Kidney (tissue), 14 donors: ENCODE measurements around the gene NECTIN4. TPM values are rescaled to one million over a fixed set of nuclear protein-coding genes. Genes with fewer than 3 reads are reported as not detected.
A peak's percentile ranks its signal among the peaks of the same experiment; 100 is the strongest.
"Not testable (repeated sequence)": the region's sequence is repeated elsewhere in the genome, so short reads cannot be mapped to it uniquely, and the experiment has no call there.

Experiments used
- DNase-seq, 5 donors: peaks; one replicate each; pipeline ENCODE4 v3.0.0-alpha.2; 2013 to 2020
- FAIRE-seq: peaks from 2 replicates; lab custom pipeline; 2012; peaks lifted over from hg19 to GRCh38; lab: Jason Lieb, UNC
- H3K27ac ChIP-seq, 2 donors: one replicate each; pipeline ENCODE4 v1.7.0; 2013; ENCODE audit warnings: low read depth in 2 of 2, low read length in 2 of 2, inconsistent platforms in 1 of 2
- H3K27me3 ChIP-seq: one replicate; pipeline ENCODE4 v1.7.1; 2013; ENCODE audit warnings: low read length, inconsistent platforms; ENCODE audit not compliant: control insufficient read depth, insufficient read depth
- H3K36me3 ChIP-seq, 3 donors: one replicate each; pipeline versions ENCODE4 v1.7.0 to v1.7.1; 2013; ENCODE audit warnings: low read length in 3 of 3, control low read depth in 1 of 3, inconsistent platforms in 1 of 3; ENCODE audit not compliant: insufficient read depth in 3 of 3, control insufficient read depth in 2 of 3
- H3K4me1 ChIP-seq, 3 donors: one replicate each; pipeline versions ENCODE4 v1.7.0 to v1.7.1; 2013; ENCODE audit warnings: low read length in 3 of 3, inconsistent platforms in 1 of 3, low read depth in 1 of 3; ENCODE audit not compliant: control insufficient read depth in 2 of 3, insufficient read depth in 2 of 3
- H3K4me3 ChIP-seq, 3 donors: one replicate each; pipeline versions ENCODE4 v1.7.0 to v1.8.1; 2013; ENCODE audit warnings: low read length in 3 of 3, control low read depth in 1 of 3, inconsistent platforms in 1 of 3
- H3K9ac ChIP-seq, 3 donors: one replicate each; pipeline versions ENCODE4 v1.7.0 to v1.7.1; 2013; ENCODE audit warnings: low read length in 3 of 3, control low read depth in 1 of 3, inconsistent platforms in 1 of 3
- H3K9me3 ChIP-seq, 3 donors: one replicate each; pipeline versions ENCODE4 v1.7.0 to v1.7.1; 2013; ENCODE audit warnings: low read length in 3 of 3, control low read depth in 1 of 3, inconsistent platforms in 1 of 3; ENCODE audit not compliant: control insufficient read depth in 2 of 3, insufficient read depth in 1 of 3
- intact Hi-C: fragments of 100-400 bp; cut with DNase I; formaldehyde crosslinking; loops from one replicate; pipeline ENCODE4 v1.11.1; 2022
- polyA plus RNA-seq: library from polyadenylated mRNA; stranded (reverse); fragments of 350-450 nt; fragmentation: Illumina TruSeq; extraction: RNeasy Lipid Tissue Mini Kit (QIAGEN cat#74804); gene quantifications from one replicate; pipeline ENCODE4 v1.2.3, GENCODE V29; 2014; ENCODE audit warnings: low read depth, low replicate concordance; ENCODE audit not compliant: insufficient read depth
- total RNA-seq: library from RNA; stranded (reverse); fragmentation: NEBNext Ultra II Directional; extraction: Animal tissue kit (Norgen Biotek cat#: 25700); gene quantifications from one replicate; pipeline ENCODE4 v1.2.1, GENCODE V29; 2021
- TF ChIP-seq, protein P1 (sequence below): IDR thresholded peaks from 3 replicates; pipeline ENCODE4 v1.5.1; 2012; ENCODE audit warnings: mild to moderate bottlenecking, moderate library complexity, borderline replicate concordance; ENCODE audit not compliant: insufficient read depth; ENCODE audit errors: extremely low read depth
- donor health status: control.
- donor health status: control.
- donor health status: control.
- donor health status: control.
- donor health status: control.
- donor health status: DM: yes; HTN: yes; CAD: no.
- donor health status: Normal renal cell carcinoma (clear cell type).

The NECTIN4 gene
- total and polyA plus RNA-seq, 2 donors from 2014 or later = 2.7 to 12.8 TPM

DNA sequence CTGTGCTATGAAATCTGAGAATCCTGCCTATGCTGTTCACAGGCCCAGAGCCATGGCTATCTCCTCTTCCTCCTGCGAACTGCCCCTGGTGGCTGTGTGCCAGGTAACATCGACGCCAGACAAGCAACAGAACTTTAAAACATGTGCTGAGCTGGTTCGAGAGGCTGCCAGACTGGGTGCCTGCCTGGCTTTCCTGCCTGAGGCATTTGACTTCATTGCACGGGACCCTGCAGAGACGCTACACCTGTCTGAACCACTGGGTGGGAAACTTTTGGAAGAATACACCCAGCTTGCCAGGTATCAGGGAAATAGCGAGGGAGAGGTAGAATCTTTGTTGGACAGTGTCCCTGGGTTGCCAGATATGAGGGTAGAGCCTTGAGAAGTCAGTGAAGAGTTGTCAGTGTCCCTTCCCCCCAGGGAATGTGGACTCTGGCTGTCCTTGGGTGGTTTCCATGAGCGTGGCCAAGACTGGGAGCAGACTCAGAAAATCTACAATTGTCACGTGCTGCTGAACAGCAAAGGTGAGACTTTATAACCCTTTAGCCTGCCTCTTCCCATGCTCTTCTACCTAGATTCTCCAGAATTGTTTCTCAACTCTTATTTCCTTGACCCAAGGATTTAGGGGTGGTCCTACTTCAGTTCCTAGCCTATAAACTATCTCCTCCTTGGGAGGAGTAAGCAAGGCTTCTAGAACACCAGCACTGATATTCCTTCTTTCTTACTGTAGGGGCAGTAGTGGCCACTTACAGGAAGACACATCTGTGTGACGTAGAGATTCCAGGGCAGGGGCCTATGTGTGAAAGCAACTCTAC, 29.9 kb upstream of the NECTIN4 start:
- TF ChIP-seq, protein P1, sequence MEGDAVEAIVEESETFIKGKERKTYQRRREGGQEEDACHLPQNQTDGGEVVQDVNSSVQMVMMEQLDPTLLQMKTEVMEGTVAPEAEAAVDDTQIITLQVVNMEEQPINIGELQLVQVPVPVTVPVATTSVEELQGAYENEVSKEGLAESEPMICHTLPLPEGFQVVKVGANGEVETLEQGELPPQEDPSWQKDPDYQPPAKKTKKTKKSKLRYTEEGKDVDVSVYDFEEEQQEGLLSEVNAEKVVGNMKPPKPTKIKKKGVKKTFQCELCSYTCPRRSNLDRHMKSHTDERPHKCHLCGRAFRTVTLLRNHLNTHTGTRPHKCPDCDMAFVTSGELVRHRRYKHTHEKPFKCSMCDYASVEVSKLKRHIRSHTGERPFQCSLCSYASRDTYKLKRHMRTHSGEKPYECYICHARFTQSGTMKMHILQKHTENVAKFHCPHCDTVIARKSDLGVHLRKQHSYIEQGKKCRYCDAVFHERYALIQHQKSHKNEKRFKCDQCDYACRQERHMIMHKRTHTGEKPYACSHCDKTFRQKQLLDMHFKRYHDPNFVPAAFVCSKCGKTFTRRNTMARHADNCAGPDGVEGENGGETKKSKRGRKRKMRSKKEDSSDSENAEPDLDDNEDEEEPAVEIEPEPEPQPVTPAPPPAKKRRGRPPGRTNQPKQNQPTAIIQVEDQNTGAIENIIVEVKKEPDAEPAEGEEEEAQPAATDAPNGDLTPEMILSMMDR = peak; percentile 32
- peak overlapping the region; percentile 90 to 100 (median 99) for H3K4me3 ChIP-seq
- H3K9me3 ChIP-seq = no peaks in the 10 kb centered on the region
- H3K27me3 ChIP-seq = no peaks in the 10 kb centered on the region
- DNase-seq (peak in 4 of 5 donors; percentile 31 to 80 (median 60)), FAIRE-seq (no peak)
- H3K9ac ChIP-seq = peak overlapping the region; percentile 63 to 99 (median 98)
- H3K27ac ChIP-seq = peak overlapping the region; percentile 95 to 98
- H3K36me3 ChIP-seq = peaks cover 3 to 38% (median 25%) of the 10 kb centered on the region in 3 donors
- intact Hi-C loops = no loop called here
- peaks cover 4 to 36% (median 28%) of the 10 kb centered on the region in 3 donors for H3K4me1 ChIP-seq

DNA sequence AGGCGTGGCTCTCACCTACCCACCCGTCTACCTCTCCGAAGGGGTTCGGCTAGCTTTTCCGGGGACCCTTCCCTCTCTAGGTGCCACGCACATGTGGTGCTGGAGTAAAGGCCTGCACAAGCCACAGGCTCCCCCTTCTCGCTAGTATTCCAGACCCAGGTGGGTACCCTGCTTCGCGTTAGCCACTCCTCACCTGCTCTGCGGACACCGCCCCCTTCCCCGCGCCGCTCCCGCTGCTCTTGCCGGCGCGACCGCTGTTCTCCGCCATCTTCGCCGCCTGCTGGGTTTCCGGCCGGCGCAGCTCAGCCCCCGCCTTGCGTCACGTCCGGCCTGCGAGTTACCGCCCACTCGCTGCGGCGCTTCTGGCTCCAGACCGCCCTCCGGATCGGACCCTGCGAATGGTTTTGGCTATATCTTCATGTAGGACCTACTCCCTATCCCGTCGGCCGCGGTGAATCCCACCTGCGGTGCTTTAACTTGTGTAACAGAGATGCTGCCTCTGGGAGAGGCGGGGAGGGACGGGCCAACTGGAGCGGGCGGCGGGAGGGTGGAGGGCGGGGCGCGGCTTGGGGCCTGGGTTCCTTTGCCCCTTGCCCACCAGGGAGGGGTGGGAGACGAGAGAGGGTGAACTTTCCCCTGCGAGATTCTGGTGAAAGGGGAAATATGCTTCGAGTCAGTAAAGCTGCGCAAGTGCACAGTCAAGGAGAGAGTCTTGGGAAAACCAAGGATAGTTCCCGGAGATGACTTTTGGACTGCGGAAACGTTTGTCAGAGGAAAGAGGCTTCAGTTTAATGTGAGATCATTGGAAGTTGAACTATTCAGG, 28.6 kb upstream of the NECTIN4 start, which contains the start of the genes NIT1 and PFDN2:
Gene NIT1 (plus strand): TSS at position 347 of the 823 bp plus-strand sequence. CDS start 72 bp downstream, at position 419.
Gene PFDN2 (minus strand): TSS at position 279 of the 823 bp plus-strand sequence. CDS start 11 bp downstream, at position 268.
- peak within 1 kb of the TSS; percentile 90 to 100 (median 99) for H3K4me3 ChIP-seq
- peak within 1 kb of the TSS; percentile 67 to 99 (median 98) for H3K9ac ChIP-seq
- intact Hi-C loops = no loop called here
- H3K9me3 ChIP-seq = no peaks in the 10 kb centered on the region
- FAIRE-seq (no peak), DNase-seq (peak; percentile 91 to 96 (median 95))
- H3K27me3 ChIP-seq = no peaks in the 10 kb centered on the region
- TF ChIP-seq, protein P1 = peak; percentile 10
- H3K36me3 ChIP-seq = peaks cover 3 to 27% (median 21%) of the 10 kb centered on the region in 3 donors
- H3K4me1 ChIP-seq = peaks cover 4 to 36% (median 30%) of the 10 kb centered on the region in 3 donors
- H3K27ac ChIP-seq = peak within 1 kb of the TSS; percentile 95 to 98

DNA sequence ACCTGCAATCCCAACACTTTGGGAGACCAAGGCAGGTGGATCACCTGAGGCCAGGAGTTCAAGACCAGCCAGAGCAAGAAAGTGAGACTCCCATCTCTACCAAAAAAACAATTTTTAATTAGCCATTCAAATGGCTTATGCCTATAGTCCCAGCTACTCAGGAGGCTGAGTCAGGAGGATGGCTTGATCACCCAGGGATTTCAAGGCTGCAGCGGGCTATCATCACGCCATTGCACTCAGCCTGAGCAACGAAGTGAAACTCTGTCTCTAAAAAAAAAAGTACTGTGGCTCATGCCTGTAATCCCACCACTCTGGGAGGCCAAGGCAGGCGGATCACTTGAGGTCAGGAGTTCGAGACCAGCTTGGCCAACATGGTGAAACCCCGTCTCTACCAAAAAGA, 26.6 kb upstream of the NECTIN4 start:
- H3K9me3 ChIP-seq, FAIRE-seq, H3K36me3 ChIP-seq, H3K27ac ChIP-seq, H3K27me3 ChIP-seq, intact Hi-C loops, H3K4me3 ChIP-seq, H3K9ac ChIP-seq, DNase-seq: not testable (repeated sequence)
- H3K4me1 ChIP-seq = peaks cover 4 to 34% (median 27%) of the 10 kb centered on the region in 3 donors
